KBM-7 (cell line): ENCODE results near the gene PNMA6E.
"Not testable (repeated sequence)": the region's sequence is repeated elsewhere in the genome, so short reads cannot be mapped to it uniquely, and the experiment has no call there.

ENCODE experiments used
- DNase-seq: peaks from one replicate; pipeline ENCODE4 v3.0.0-alpha.2; 2015
- in situ Hi-C: fragments of 300-500 bp; cut with MboI; formaldehyde crosslinking; loops from 2 replicates; pipeline ENCODE4 v1.14.3; 2020; ENCODE audit warnings: low sequenced_read_pairs, low pct_unique_long_range_greater_than_20kb, mixed read lengths

PNMA6E gene

GRCh38 chrX:153410888-153411254 lies 9.7 kb upstream of the PNMA6E start:
- in situ Hi-C loops: no loop called here
- DNase-seq: no peak

GRCh38 chrX:153410373-153410772 lies 9.2 kb upstream of the PNMA6E start:
- in situ Hi-C loops: no loop called here
- no peak for DNase-seq

GRCh38 chrX:153409414-153410101 lies 8.4 kb upstream of the PNMA6E start:
- no peak for DNase-seq
- in situ Hi-C loops: no loop called here

- DNase-seq: no peak
- in situ Hi-C loops: no loop called here
Observed at GRCh38 chrX:153408871-153409351, 7.8 kb upstream of the PNMA6E start.

GRCh38 chrX:153408221-153408721 lies 7.1 kb upstream of the PNMA6E start:
- in situ Hi-C loops: no loop called here
- DNase-seq: no peak

- in situ Hi-C loops: no loop called here
- no peak for DNase-seq
Observed at GRCh38 chrX:153407736-153408135, 6.6 kb upstream of the PNMA6E start.

- in situ Hi-C loops: no loop called here
Observed at GRCh38 chrX:153406903-153407302, 5.8 kb upstream of the PNMA6E start.

GRCh38 chrX:153406011-153406410 lies 4.9 kb upstream of the PNMA6E start:
- no peak for DNase-seq
- in situ Hi-C loops: no loop called here

More at GRCh38 chrX:153406903-153407302, 5.8 kb upstream of the PNMA6E start:
- no peak for DNase-seq

- in situ Hi-C loops: no loop called here
- no peak for DNase-seq
Observed at GRCh38 chrX:153405426-153405825, 4.3 kb upstream of the PNMA6E start.

GRCh38 chrX:153404333-153404732 lies 3.2 kb upstream of the PNMA6E start:
- DNase-seq, in situ Hi-C loops: not testable (repeated sequence)

- peak; percentile 87 for DNase-seq
- in situ Hi-C loops: no loop called here
Observed at GRCh38 chrX:153400146-153401132, 711 bp downstream of the PNMA6E start.

GRCh38 chrX:153398275-153398960 lies 2.7 kb downstream of the PNMA6E start:
- no peak for DNase-seq
- in situ Hi-C loops: no loop called here

GRCh38 chrX:153397256-153397960 lies 3.7 kb downstream of the PNMA6E start:
- DNase-seq: no peak
- in situ Hi-C loops: no loop called here

GRCh38 chrX:153396320-153397195 lies 4.6 kb downstream of the PNMA6E start:
- in situ Hi-C loops: no loop called here
- no peak for DNase-seq

GRCh38 chrX:153395613-153396319 lies 5.4 kb downstream of the PNMA6E start:
- in situ Hi-C loops: no loop called here
- DNase-seq: no peak

- in situ Hi-C loops: no loop called here
- no peak for DNase-seq
Observed at GRCh38 chrX:153394612-153395011, 6.5 kb downstream of the PNMA6E start.

GRCh38 chrX:153392642-153393321 lies 8.4 kb downstream of the PNMA6E start:
- in situ Hi-C loops: no loop called here
- DNase-seq: no peak
